ENCODE results near the gene MSMP. TPM values are rescaled to one million over a fixed set of nuclear protein-coding genes. Genes with fewer than 3 reads are reported as not detected.

The MSMP gene
- total and polyA plus RNA-seq, 10 of the 15 experiments (the other 5 are each of a cell fraction or from before 2014, with no cell fraction given): 0.33 to 2.4 (median 0.86) TPM; not detected in 4

DNA sequence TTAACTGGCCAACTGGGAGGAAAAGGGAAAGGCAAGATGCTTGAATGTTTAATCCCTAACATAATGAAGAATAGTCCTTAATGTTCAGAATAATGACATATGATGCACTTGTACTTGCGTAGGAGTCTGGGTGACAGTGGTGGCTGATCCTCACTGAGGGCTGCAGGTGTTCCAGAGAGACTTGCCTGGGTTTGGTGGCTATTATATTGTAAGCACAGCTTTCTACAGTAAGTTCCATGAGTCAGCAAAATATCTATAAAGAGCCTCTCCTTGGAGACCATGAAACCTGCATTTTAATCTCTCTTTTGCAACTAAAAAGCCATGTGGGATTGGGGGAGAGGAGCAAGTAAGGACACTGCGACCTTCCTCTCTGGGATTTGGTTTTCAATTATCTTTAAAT is 35.5 kb upstream of the MSMP start:
- Histone ChIP-seq H3K4me2 (ENCODE audit: control insufficient read depth, insufficient read depth) (no peak overlapping the region), H3K27me3 (replicated peaks in 1 of 2; ENCODE audit: control insufficient read depth in 2 of 2, insufficient read depth in 2 of 2, low read length in 1 of 2) (no peaks in the 10 kb centered on the region), H3K4me3 (no peak overlapping the region), H3K4me1 (ENCODE audit: control insufficient read depth, insufficient read depth, low read length) (no peaks in the 10 kb centered on the region), H3K79me2 (ENCODE audit: control insufficient read depth, insufficient read depth, low read length) (no peaks in the 10 kb centered on the region), H2AFZ (ENCODE audit: control insufficient read depth, low read depth, low read length) (no peak overlapping the region), H4K20me1 (ENCODE audit: control insufficient read depth, insufficient read depth) (no peaks in the 10 kb centered on the region; the same call in 1 of the 2 replicates), H3K9ac (ENCODE audit: control insufficient read depth, insufficient read depth, low read length) (no peak overlapping the region), H3K27ac (ENCODE audit: control insufficient read depth, insufficient read depth) (no peak overlapping the region), H3K36me3 (ENCODE audit: control insufficient read depth in 2 of 2, insufficient read depth in 2 of 2, low read length in 1 of 2) (peaks cover 2 to 6% of the 10 kb centered on the region in 2 experiments), H3K9me3 (replicated peaks; ENCODE audit: control insufficient read depth, insufficient read depth, low read length) (no peaks in the 10 kb centered on the region)
- intact Hi-C loops (cut with micrococcal nuclease; ENCODE audit: unreplicated experiment) (no loop called here), in situ Hi-C loops (cut with MboI) (loop anchor here (5.0 kb wide), 1 partner anchor 93 kb away; no protein-coding TSS in a partner anchor)
- POLR2A ChIA-PET: interaction anchor here (1.3 kb wide), 1 partner anchor 37 kb away, joined by 3 read pairs; no protein-coding TSS in a partner anchor
- RAD21 ChIA-PET (ENCODE audit: unreplicated experiment): interaction anchor here (0.6 to 2.2 kb wide), 17 partner anchors 22 to 186 kb away, joined by 3 to 26 read pairs (median 5); partner anchors contain the start of gene SPAG8
- DNase-seq (ENCODE audit: low read depth, low spot score) (no peak), ATAC-seq (no peak), FAIRE-seq (no peak)
- no peak for TF ChIP-seq HDGF (IDR thresholded peaks at IDR 0.05)
- TF ChIP-seq PML (IDR thresholded peaks at IDR 0.05; ENCODE audit: low read length): no peak
- TF ChIP-seq MYB (IDR thresholded peaks at IDR 0.05; ENCODE audit: borderline replicate concordance, low read depth, low read length): no peak
- no peak for TF ChIP-seq BMI1 (IDR thresholded peaks at IDR 0.05; ENCODE audit: borderline replicate concordance)
- no peak for TF ChIP-seq CEBPB (IDR thresholded peaks at IDR 0.05; ENCODE audit: borderline replicate concordance in 1 of 2, low read depth in 2 of 2, low read length in 2 of 2)
- no peak for TF ChIP-seq MXI1 (IDR thresholded peaks at IDR 0.05; ENCODE audit: low read depth, low read length)
- no TSS peak for BruUV-seq (replicated peaks)
- 100% methylated on average over 2 of the region's 2 CpGs for WGBS (ENCODE audit: insufficient coverage, insufficient replicate concordance, low lambda C conversion rate, missing lambda C conversion rate)
- CTCF ChIA-PET: interaction anchor here (0.9 to 5.1 kb wide), 41 partner anchors 9 to 234 kb away, joined by 3 to 101 read pairs (median 5); partner anchors contain the start of genes GBA2, HINT2, RGP1 and SPAG8
- SMC1A ChIA-PET (ENCODE audit: uncharacterized antibody, unreplicated experiment): interaction anchor here (0.8 to 3.1 kb wide), 15 partner anchors 11 to 142 kb away, joined by 3 to 26 read pairs (median 3); partner anchors contain the start of gene SPAG8

DNA sequence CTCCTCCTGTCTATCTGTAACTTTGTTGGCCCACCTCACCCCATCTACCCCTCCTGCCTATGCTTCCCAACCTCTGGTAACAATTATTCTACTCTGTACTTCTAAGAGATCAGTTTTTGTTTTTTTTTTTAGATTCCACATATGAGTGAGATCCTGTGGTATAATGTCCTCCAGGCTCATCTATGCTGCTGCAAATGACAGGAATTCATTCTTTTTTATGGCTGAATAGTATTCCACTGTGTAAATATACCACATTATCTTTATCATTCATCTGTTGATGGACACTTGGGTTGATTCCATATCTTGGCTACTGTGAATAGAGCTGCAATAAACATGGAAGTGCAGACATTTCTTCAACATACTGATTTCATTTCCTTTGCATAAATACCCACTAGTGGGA is 29.3 kb upstream of the MSMP start:
- CTCF ChIA-PET: interaction anchor here (2.0 to 3.9 kb wide), 2 partner anchors 43 to 99 kb away, joined by 6 to 13 read pairs; no protein-coding TSS in a partner anchor
- Histone ChIP-seq H3K79me2 (ENCODE audit: control insufficient read depth, insufficient read depth, low read length) (no peaks in the 10 kb centered on the region), H2AFZ (ENCODE audit: control insufficient read depth, low read depth, low read length) (no peak overlapping the region), H3K9me3 (replicated peaks; ENCODE audit: control insufficient read depth, insufficient read depth, low read length) (no peaks in the 10 kb centered on the region), H3K27ac (ENCODE audit: control insufficient read depth, insufficient read depth) (no peak overlapping the region), H3K36me3 (ENCODE audit: control insufficient read depth in 2 of 2, insufficient read depth in 2 of 2, low read length in 1 of 2) (peaks cover 2 to 6% of the 10 kb centered on the region in 2 experiments), H3K4me1 (ENCODE audit: control insufficient read depth, insufficient read depth, low read length) (no peaks in the 10 kb centered on the region), H3K27me3 (replicated peaks in 1 of 2; ENCODE audit: control insufficient read depth in 2 of 2, insufficient read depth in 2 of 2, low read length in 1 of 2) (no peaks in the 10 kb centered on the region), H3K4me2 (ENCODE audit: control insufficient read depth, insufficient read depth) (no peak overlapping the region), H3K9ac (ENCODE audit: control insufficient read depth, insufficient read depth, low read length) (no peak overlapping the region), H4K20me1 (ENCODE audit: control insufficient read depth, insufficient read depth) (no peaks in the 10 kb centered on the region), H3K4me3 (no peak overlapping the region)
- TF ChIP-seq NRF1 (conservative IDR thresholded peaks at IDR 0.05; ENCODE audit: low read depth, low read length): no peak
- RAD21 ChIA-PET (ENCODE audit: unreplicated experiment): no interaction called here
- intact Hi-C loops (cut with micrococcal nuclease; ENCODE audit: unreplicated experiment): no loop called here
- BruUV-seq (replicated peaks): no TSS peak
- FAIRE-seq (no peak), ATAC-seq (no peak), DNase-seq (ENCODE audit: low read depth, low spot score) (no peak)
- POLR2A ChIA-PET: interaction anchor here (0.6 kb wide), 1 partner anchor 123 kb away, joined by 4 read pairs; no protein-coding TSS in a partner anchor
- in situ Hi-C loops (cut with MboI): no loop called here
- SMC1A ChIA-PET (ENCODE audit: uncharacterized antibody, unreplicated experiment): interaction anchor here (1.2 to 1.6 kb wide), 3 partner anchors 11 to 23 kb away, joined by 3 to 7 read pairs (median 3); no protein-coding TSS in a partner anchor

Measured in GM12878 (cell line).